NOMO-1 (cell line): Measurements from ENCODE around the gene AFF2.

ENCODE experiments used
- DNase-seq, 2 experiments: peaks; one replicate each; lab custom pipeline; 2025; ENCODE audit not compliant: unreplicated experiment in 2 of 2; lab: John Stamatoyannopoulos, UW

The AFF2 gene

GRCh38 chrX:148991502-148991901, 491.1 kb downstream of the AFF2 start:
- DNase-seq, result no peak

- no peak for DNase-seq
These were observed 495.2 kb downstream of the AFF2 start for GRCh38 chrX:148995661-148996060.

GRCh38 chrX:149002320-149002719, 501.9 kb downstream of the AFF2 start:
- DNase-seq, result no peak

- no peak for DNase-seq
These were observed 503.6 kb downstream of the AFF2 start for GRCh38 chrX:149003863-149004660.

GRCh38 chrX:149004936-149005335, 504.5 kb downstream of the AFF2 start:
- no peak for DNase-seq

GRCh38 chrX:149006235-149006634, 505.8 kb downstream of the AFF2 start:
- no peak for DNase-seq

GRCh38 chrX:149007423-149007822, 507.0 kb downstream of the AFF2 start:
- no peak for DNase-seq

GRCh38 chrX:149010013-149010852, 509.8 kb downstream of the AFF2 start:
- no peak for DNase-seq

GRCh38 chrX:149010853-149011224, 510.4 kb downstream of the AFF2 start:
- DNase-seq, result no peak

- no peak for DNase-seq
These were observed 512.7 kb downstream of the AFF2 start for GRCh38 chrX:149013081-149013480.

- no peak for DNase-seq
These were observed 520.7 kb downstream of the AFF2 start for GRCh38 chrX:149021159-149021558.

GRCh38 chrX:149022485-149022884, 522.1 kb downstream of the AFF2 start:
- no peak for DNase-seq

GRCh38 chrX:149032449-149032848, 532.0 kb downstream of the AFF2 start:
- no peak for DNase-seq

GRCh38 chrX:149036086-149036485, 535.7 kb downstream of the AFF2 start:
- DNase-seq, result no peak

GRCh38 chrX:149037281-149037870, 537.0 kb downstream of the AFF2 start:
- DNase-seq, result no peak

GRCh38 chrX:149039057-149039456, 538.6 kb downstream of the AFF2 start:
- DNase-seq, result no peak

- DNase-seq, result no peak
These were observed 540.6 kb downstream of the AFF2 start for GRCh38 chrX:149040873-149041535.

GRCh38 chrX:149043401-149043800, 543.0 kb downstream of the AFF2 start:
- DNase-seq, result no peak

GRCh38 chrX:149044471-149044870, 544.1 kb downstream of the AFF2 start:
- DNase-seq, result no peak

GRCh38 chrX:149045645-149046210, 545.3 kb downstream of the AFF2 start:
- no peak for DNase-seq
